Natural killer cell (primary cell): ENCODE results near the gene ORC6. TPM values are rescaled to one million over a fixed set of nuclear protein-coding genes. Genes with fewer than 3 reads are reported as not detected.
A peak's percentile ranks its signal among the peaks of the same experiment; 100 is the strongest.

Experiments used
- ATAC-seq, 3 donors: fragments of 150-1000 bp in 2 of 3; fragments of 200-7000 bp in 1 of 3; cut with Tn5 transposase; 1 replicate in 1 of 3; 2 replicates in 2 of 3; pipeline ENCODE4 v1.10.0; 2021; ENCODE audit warnings: mild to moderate bottlenecking in 2 of 3, moderate library complexity in 2 of 3
- DNase-seq, 2 donors: peaks; one replicate each; pipeline versions ENCODE4 v3.0.0 to v3.0.0-alpha.2; 2013 to 2021; ENCODE audit warnings: mixed read lengths in 1 of 2
- H3K27ac ChIP-seq: one replicate; pipeline ENCODE4 v1.5.1; 2013; ENCODE audit warnings: mild to moderate bottlenecking, low read length
- H3K27me3 ChIP-seq: one replicate; pipeline ENCODE4 v1.6.1; 2013; ENCODE audit warnings: low read length; ENCODE audit not compliant: control insufficient read depth, insufficient read depth
- H3K36me3 ChIP-seq: one replicate; pipeline ENCODE4 v1.6.1; 2013; ENCODE audit warnings: low read length; ENCODE audit not compliant: control insufficient read depth, insufficient read depth
- H3K4me1 ChIP-seq: one replicate; pipeline ENCODE4 v1.6.1; 2013; ENCODE audit warnings: low read length; ENCODE audit not compliant: control insufficient read depth, insufficient read depth
- H3K4me3 ChIP-seq: one replicate; pipeline ENCODE4 v1.5.1; 2013; ENCODE audit warnings: low read length
- H3K9me3 ChIP-seq: one replicate; pipeline ENCODE4 v1.6.1; 2013; ENCODE audit warnings: low read length; ENCODE audit not compliant: control insufficient read depth, insufficient read depth
- H3K27ac Mint-ChIP-seq, 2 donors: one replicate each; pipeline ENCODE4 v1.8.0; 2022; ENCODE audit warnings: mild to moderate bottlenecking in 2 of 2, mixed read lengths in 2 of 2, moderate library complexity in 1 of 2
- H3K27me3 Mint-ChIP-seq, 2 donors: one replicate each; pipeline ENCODE4 v1.8.0; 2022; ENCODE audit warnings: low read depth in 2 of 2, mixed read lengths in 2 of 2
- H3K36me3 Mint-ChIP-seq: one replicate; pipeline ENCODE4 v1.8.0; 2022; ENCODE audit warnings: mixed read lengths
- H3K4me1 Mint-ChIP-seq, 2 donors: one replicate each; pipeline ENCODE4 v1.8.0; 2022; ENCODE audit warnings: mixed read lengths in 2 of 2
- H3K4me3 Mint-ChIP-seq: one replicate; pipeline ENCODE4 v1.8.0; 2022; ENCODE audit warnings: mild to moderate bottlenecking, moderate library complexity, mixed read lengths
- H3K9me3 Mint-ChIP-seq, 2 donors: one replicate each; pipeline ENCODE4 v1.8.0; 2022; ENCODE audit warnings: mixed read lengths in 2 of 2
- CTCF ChIP-seq: fragments of 200-600 bp; IDR thresholded peaks from one replicate; pipeline ENCODE4 v1.8.0; 2022; ENCODE audit warnings: antibody characterized with exemption
- WGBS: methylation state at CpG from one replicate; pipeline ENCODE4 v1.1.7; 2013; ENCODE audit warnings: missing lambda C conversion rate; ENCODE audit not compliant: insufficient coverage; 5-methylcytosine and 5-hydroxymethylcytosine counted together
- intact Hi-C: fragments of 100-400 bp; cut with micrococcal nuclease; formaldehyde crosslinking; loops from one replicate; pipeline ENCODE4 v1.14.2; 2022
- total RNA-seq, 4 donors: library from RNA; stranded (reverse); fragments of 120-200 nt in 1 of 4; gene quantifications; one replicate each; pipeline versions ENCODE4 v1.2.3 to v1.2.4, GENCODE V29; 2013 to 2022

Gene ORC6
- total RNA-seq, 3 donors from 2014 or later (not counting 1 experiment from before 2014, with no cell fraction given): 2.9 to 11.4 (median 5.9) TPM

GRCh38 chr16:46718214-46718613, 28.8 kb downstream of the ORC6 start:
- H3K27me3 ChIP-seq: no peaks in the 10 kb centered on the region

DNA sequence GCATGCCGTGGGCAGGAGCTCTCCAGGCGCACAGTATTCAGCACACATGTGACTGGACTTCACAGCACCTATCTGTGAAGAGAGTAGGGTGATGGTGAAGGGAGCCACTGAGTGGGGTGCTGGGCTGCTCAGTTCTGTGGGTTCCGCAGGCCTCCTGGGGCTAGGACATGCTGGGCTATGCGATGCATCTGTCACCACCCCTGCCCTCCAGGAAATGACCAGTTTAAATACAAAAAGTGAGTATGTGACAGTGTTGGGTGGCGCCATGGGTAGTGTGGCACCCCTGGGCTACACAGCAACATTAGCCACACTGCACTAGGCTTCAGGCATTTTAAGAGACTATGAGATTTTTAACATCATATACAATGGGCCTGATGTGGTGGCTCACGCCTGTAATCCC, 30.1 kb downstream of the ORC6 start:
- Mint-ChIP-seq H3K27me3 (peaks cover 0 to 3% of the 10 kb centered on the region in 2 donors), H3K9me3 (no peaks in the 10 kb centered on the region), H3K4me1 (no peaks in the 10 kb centered on the region), H3K27ac (no peak overlapping the region), H3K4me3 (no peak overlapping the region), H3K36me3 (no peaks in the 10 kb centered on the region)
- Histone ChIP-seq H3K4me1 (no peaks in the 10 kb centered on the region), H3K9me3 (no peaks in the 10 kb centered on the region), H3K36me3 (no peaks in the 10 kb centered on the region), H3K27me3 (no peaks in the 10 kb centered on the region), H3K4me3 (no peak overlapping the region), H3K27ac (no peak overlapping the region)
- no peak for ATAC-seq
- intact Hi-C loops: no loop called here
- TF ChIP-seq CTCF: no peak
- WGBS: 88% methylated on average over 6 of the region's 6 CpGs
- no peak for DNase-seq

More at GRCh38 chr16:46718214-46718613, 28.8 kb downstream of the ORC6 start:
- Mint-ChIP-seq H3K27me3 (peaks cover 3 to 6% of the 10 kb centered on the region in 2 donors), H3K4me1 (no peaks in the 10 kb centered on the region), H3K9me3 (no peaks in the 10 kb centered on the region), H3K4me3 (no peak overlapping the region), H3K27ac (no peak overlapping the region), H3K36me3 (no peaks in the 10 kb centered on the region)
- no peaks in the 10 kb centered on the region for H3K4me1 ChIP-seq
- no peak overlapping the region for H3K27ac ChIP-seq
- intact Hi-C loops: no loop called here
- H3K4me3 ChIP-seq: no peak overlapping the region
- no peaks in the 10 kb centered on the region for H3K36me3 ChIP-seq
- TF ChIP-seq CTCF: no peak
- no peak for DNase-seq
- WGBS: 93% methylated on average over 8 of the region's 8 CpGs
- H3K9me3 ChIP-seq: no peaks in the 10 kb centered on the region
- ATAC-seq: no peak

GRCh38 chr16:46720619-46721018, 31.2 kb downstream of the ORC6 start:
- DNase-seq (no peak), ATAC-seq (peak in 1 of 3 donors; percentile 30)
- H3K27me3 ChIP-seq: no peaks in the 10 kb centered on the region
- no peak overlapping the region for H3K4me3 Mint-ChIP-seq
- H3K27ac Mint-ChIP-seq: no peak overlapping the region
- 97% methylated on average over 2 of the region's 2 CpGs for WGBS
- no peaks in the 10 kb centered on the region for H3K36me3 Mint-ChIP-seq
- no peaks in the 10 kb centered on the region for H3K9me3 Mint-ChIP-seq
- H3K27ac ChIP-seq: no peak overlapping the region
- H3K27me3 Mint-ChIP-seq: peaks cover 0 to 3% of the 10 kb centered on the region in 2 donors
- intact Hi-C loops: no loop called here
- no peaks in the 10 kb centered on the region for H3K4me1 Mint-ChIP-seq
- no peaks in the 10 kb centered on the region for H3K36me3 ChIP-seq
- no peak overlapping the region for H3K4me3 ChIP-seq
- no peaks in the 10 kb centered on the region for H3K4me1 ChIP-seq
- no peaks in the 10 kb centered on the region for H3K9me3 ChIP-seq
- no peak for TF ChIP-seq CTCF

- WGBS: 92% methylated on average over 4 of the region's 4 CpGs
- no peaks in the 10 kb centered on the region for H3K9me3 ChIP-seq
- ATAC-seq (no peak), DNase-seq (no peak)
- no peaks in the 10 kb centered on the region for H3K36me3 Mint-ChIP-seq
- H3K9me3 Mint-ChIP-seq: no peaks in the 10 kb centered on the region
- H3K27ac ChIP-seq: no peak overlapping the region
- no peaks in the 10 kb centered on the region for H3K4me1 ChIP-seq
- intact Hi-C loops: no loop called here
- no peak overlapping the region for H3K4me3 Mint-ChIP-seq
- no peak overlapping the region for H3K27ac Mint-ChIP-seq
- no peaks in the 10 kb centered on the region for H3K4me1 Mint-ChIP-seq
- H3K27me3 Mint-ChIP-seq: peaks cover 0 to 3% of the 10 kb centered on the region in 2 donors
- TF ChIP-seq CTCF: no peak
- no peaks in the 10 kb centered on the region for H3K27me3 ChIP-seq
- H3K36me3 ChIP-seq: no peaks in the 10 kb centered on the region
- H3K4me3 ChIP-seq: no peak overlapping the region
Measured at GRCh38 chr16:46721885-46722284, 32.4 kb downstream of the ORC6 start.
